Skeletal muscle satellite cell (primary cell): ENCODE results near the gene PSMD14.
"Not testable (repeated sequence)": the region's sequence is repeated elsewhere in the genome, so short reads cannot be mapped to it uniquely, and the experiment has no call there.

Source experiments
- H3K27me3 ChIP-seq: 2 replicates; pipeline ENCODE4 v1.7.0; 2013; ENCODE audit warnings: low read length; ENCODE audit not compliant: control insufficient read depth, insufficient read depth
- H3K36me3 ChIP-seq: 2 replicates; pipeline ENCODE4 v1.7.0; 2013; ENCODE audit warnings: mild to moderate bottlenecking, control low read depth, low read length; ENCODE audit not compliant: insufficient read depth
- H3K4me1 ChIP-seq: 2 replicates; pipeline ENCODE4 v1.7.0; 2013; ENCODE audit warnings: low read length; ENCODE audit not compliant: control insufficient read depth, insufficient read depth
- H3K4me2 ChIP-seq: 2 replicates; pipeline ENCODE4 v1.7.0; 2013; ENCODE audit warnings: mild to moderate bottlenecking, low read length
- H3K4me3 ChIP-seq: 2 replicates; pipeline ENCODE4 v1.7.0; 2013; ENCODE audit warnings: low read length
- H3K9ac ChIP-seq: 2 replicates; pipeline ENCODE4 v1.7.0; 2013; ENCODE audit warnings: mild to moderate bottlenecking, low read depth, low read length, moderate library complexity
- H3K9me3 ChIP-seq: replicated peaks from 2 replicates; pipeline ENCODE4 v1.7.0; 2013; ENCODE audit warnings: mild to moderate bottlenecking, control low read depth, low read length

Gene PSMD14

GRCh38 chr2:161306919-161307318, 1.3 kb upstream of the PSMD14 start:
- peaks cover 10% of the 10 kb centered on the region for H3K4me1 ChIP-seq
- no peak overlapping the region for H3K4me3 ChIP-seq
- H3K9ac ChIP-seq: peak overlapping the region; percentile 95
- peak overlapping the region; percentile 79 for H3K4me2 ChIP-seq
- no peaks in the 10 kb centered on the region for H3K36me3 ChIP-seq
- no peaks in the 10 kb centered on the region for H3K9me3 ChIP-seq
- no peaks in the 10 kb centered on the region for H3K27me3 ChIP-seq

GRCh38 chr2:161307676-161308075, 549 bp upstream of the PSMD14 start:
- Histone ChIP-seq H3K4me2 (peak overlapping the region; percentile 79), H3K36me3 (no peaks in the 10 kb centered on the region), H3K4me3 (peak overlapping the region; percentile 91), H3K9ac (peak overlapping the region; percentile 95), H3K9me3 (no peaks in the 10 kb centered on the region), H3K4me1 (peaks cover 10% of the 10 kb centered on the region), H3K27me3 (no peaks in the 10 kb centered on the region)

- no peaks in the 10 kb centered on the region for H3K27me3 ChIP-seq
- no peaks in the 10 kb centered on the region for H3K9me3 ChIP-seq
- H3K4me2 ChIP-seq: no peak overlapping the region
- H3K36me3 ChIP-seq: peaks cover 9% of the 10 kb centered on the region
- H3K4me1 ChIP-seq: peaks cover 10% of the 10 kb centered on the region
- H3K4me3 ChIP-seq: no peak overlapping the region
- no peak overlapping the region for H3K9ac ChIP-seq
Observed at GRCh38 chr2:161312996-161313395, 4.8 kb downstream of the PSMD14 start.

GRCh38 chr2:161315380-161315779, 7.2 kb downstream of the PSMD14 start:
- peaks cover 9% of the 10 kb centered on the region for H3K36me3 ChIP-seq
- no peak overlapping the region for H3K9ac ChIP-seq
- H3K27me3 ChIP-seq: no peaks in the 10 kb centered on the region
- peaks cover 4% of the 10 kb centered on the region for H3K4me1 ChIP-seq
- H3K4me2 ChIP-seq: no peak overlapping the region
- H3K9me3 ChIP-seq: no peaks in the 10 kb centered on the region
- H3K4me3 ChIP-seq: no peak overlapping the region

- no peak overlapping the region for H3K4me3 ChIP-seq
- H3K4me1 ChIP-seq: peaks cover 4% of the 10 kb centered on the region
- H3K4me2 ChIP-seq: no peak overlapping the region
- H3K9me3 ChIP-seq: no peaks in the 10 kb centered on the region
- no peak overlapping the region for H3K9ac ChIP-seq
- no peaks in the 10 kb centered on the region for H3K27me3 ChIP-seq
- H3K36me3 ChIP-seq: peaks cover 18% of the 10 kb centered on the region
Observed at GRCh38 chr2:161316701-161317100, 8.5 kb downstream of the PSMD14 start.

GRCh38 chr2:161321944-161322648, 13.9 kb downstream of the PSMD14 start:
- Histone ChIP-seq H3K4me3 (no peak overlapping the region), H3K4me2 (no peak overlapping the region), H3K9me3 (no peaks in the 10 kb centered on the region), H3K36me3 (peaks cover 31% of the 10 kb centered on the region), H3K9ac (no peak overlapping the region), H3K4me1 (no peaks in the 10 kb centered on the region), H3K27me3 (no peaks in the 10 kb centered on the region)

GRCh38 chr2:161324876-161325275, 16.7 kb downstream of the PSMD14 start:
- no peak overlapping the region for H3K9ac ChIP-seq

GRCh38 chr2:161327582-161327981, 19.4 kb downstream of the PSMD14 start:
- H3K36me3 ChIP-seq: peaks cover 12% of the 10 kb centered on the region

More at GRCh38 chr2:161324876-161325275, 16.7 kb downstream of the PSMD14 start:
- Histone ChIP-seq H3K4me2 (no peak overlapping the region), H3K4me3 (no peak overlapping the region), H3K9me3 (no peaks in the 10 kb centered on the region), H3K36me3 (peaks cover 27% of the 10 kb centered on the region), H3K4me1 (no peaks in the 10 kb centered on the region), H3K27me3 (no peaks in the 10 kb centered on the region)

GRCh38 chr2:161332371-161332967, 24.2 kb downstream of the PSMD14 start:
- Histone ChIP-seq H3K4me1 (no peaks in the 10 kb centered on the region), H3K4me3 (no peak overlapping the region), H3K4me2 (no peak overlapping the region), H3K36me3 (no peaks in the 10 kb centered on the region), H3K9me3 (no peaks in the 10 kb centered on the region), H3K27me3 (no peaks in the 10 kb centered on the region), H3K9ac (no peak overlapping the region)

More at GRCh38 chr2:161327582-161327981, 19.4 kb downstream of the PSMD14 start:
- H3K4me2 ChIP-seq: no peak overlapping the region
- no peaks in the 10 kb centered on the region for H3K27me3 ChIP-seq
- no peak overlapping the region for H3K4me3 ChIP-seq
- no peak overlapping the region for H3K9ac ChIP-seq
- no peaks in the 10 kb centered on the region for H3K9me3 ChIP-seq
- no peaks in the 10 kb centered on the region for H3K4me1 ChIP-seq

- H3K4me2 ChIP-seq: no peak overlapping the region
- no peaks in the 10 kb centered on the region for H3K4me1 ChIP-seq
- H3K36me3 ChIP-seq: no peaks in the 10 kb centered on the region
- no peak overlapping the region for H3K9ac ChIP-seq
- H3K4me3 ChIP-seq: no peak overlapping the region
- H3K27me3 ChIP-seq: no peaks in the 10 kb centered on the region
- H3K9me3 ChIP-seq: no peaks in the 10 kb centered on the region
Observed at GRCh38 chr2:161335626-161336025, 27.4 kb downstream of the PSMD14 start.

- Histone ChIP-seq H3K4me2 (no peak overlapping the region), H3K4me3 (no peak overlapping the region), H3K9me3 (no peaks in the 10 kb centered on the region), H3K27me3 (no peaks in the 10 kb centered on the region), H3K9ac (no peak overlapping the region), H3K4me1 (no peaks in the 10 kb centered on the region), H3K36me3 (no peaks in the 10 kb centered on the region)
Observed at GRCh38 chr2:161337247-161337646, 29.0 kb downstream of the PSMD14 start.

GRCh38 chr2:161339532-161339931, 31.3 kb downstream of the PSMD14 start:
- H3K9ac ChIP-seq, H3K4me1 ChIP-seq, H3K36me3 ChIP-seq, H3K4me2 ChIP-seq, H3K27me3 ChIP-seq, H3K4me3 ChIP-seq, H3K9me3 ChIP-seq: not testable (repeated sequence)
